GM18502 (cell line): ENCODE measurements around the gene NFE2L3.
"Not testable (repeated sequence)": the region's sequence is repeated elsewhere in the genome, so short reads cannot be mapped to it uniquely, and the experiment has no call there.

Experiments used
- ATAC-seq: cut with Tn5 transposase; IDR thresholded peaks from one replicate; pipeline ENCODE4 v1.9.1; 2021; ENCODE audit warnings: mild to moderate bottlenecking; ENCODE audit not compliant: unreplicated experiment, poor library complexity

NFE2L3 gene

DNA sequence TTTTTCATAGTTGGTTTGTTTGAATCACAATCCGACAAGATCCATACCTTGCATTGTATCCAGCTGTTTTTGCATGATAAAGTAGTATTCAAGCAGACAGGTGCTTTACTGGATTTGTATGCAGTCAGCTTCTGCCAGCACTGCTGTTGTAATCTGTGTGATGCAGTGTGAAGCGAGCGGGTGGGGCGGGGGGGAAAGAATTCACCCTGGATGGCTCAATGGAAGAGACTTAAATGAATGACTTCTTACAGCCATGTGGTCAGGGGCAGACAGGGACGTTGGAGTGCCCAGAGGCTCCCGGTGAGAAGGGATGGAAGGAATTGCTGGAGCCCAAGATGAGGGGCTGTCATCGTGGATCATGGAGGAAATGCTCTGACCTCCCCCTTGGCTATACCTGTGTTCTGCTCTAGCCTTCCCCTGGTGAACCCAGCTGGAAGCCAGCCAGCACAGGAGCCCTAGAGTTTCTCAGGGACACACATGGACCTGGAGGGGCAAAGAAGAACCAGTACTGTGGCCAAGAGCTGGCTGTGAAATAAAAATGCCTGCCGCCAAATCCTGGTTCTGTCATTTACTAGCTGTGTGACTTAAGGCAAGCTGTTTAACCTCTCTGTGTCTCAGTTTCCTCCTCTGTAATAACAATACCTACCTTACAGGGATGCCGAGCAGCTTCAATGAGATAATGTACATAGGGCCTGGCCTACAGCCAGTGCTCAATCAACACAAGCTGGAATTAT, 14.1 kb downstream of the NFE2L3 start:
- no peak for ATAC-seq

DNA sequence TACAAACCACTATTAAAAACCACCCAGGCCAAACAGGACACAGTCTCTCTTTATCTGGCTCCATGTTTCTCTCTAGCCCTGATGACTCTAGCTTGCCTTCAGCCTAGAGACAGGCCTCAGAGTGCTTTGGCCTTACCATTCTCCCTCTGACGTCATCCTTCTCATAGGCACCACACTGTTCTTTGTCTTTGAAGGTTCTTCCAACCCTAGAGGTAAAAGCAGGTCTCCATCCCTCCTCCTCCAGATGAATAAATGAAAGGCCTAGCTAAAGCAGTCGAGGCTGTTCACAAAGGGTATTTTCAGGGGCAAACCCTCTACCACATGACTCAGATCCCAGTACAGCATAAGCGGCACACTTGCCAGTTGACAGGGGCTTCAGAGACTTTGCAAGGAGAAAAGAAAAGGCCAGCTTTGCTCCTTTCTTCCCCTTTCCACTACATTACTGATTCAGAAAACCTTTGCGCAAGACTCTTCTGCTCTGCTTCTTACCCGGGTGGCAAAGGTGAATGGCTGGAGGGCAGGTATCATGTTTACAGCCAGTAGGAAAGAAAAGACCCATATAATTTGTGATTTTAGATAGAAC, 14.8 kb downstream of the NFE2L3 start:
- ATAC-seq, result peak; percentile 49

DNA sequence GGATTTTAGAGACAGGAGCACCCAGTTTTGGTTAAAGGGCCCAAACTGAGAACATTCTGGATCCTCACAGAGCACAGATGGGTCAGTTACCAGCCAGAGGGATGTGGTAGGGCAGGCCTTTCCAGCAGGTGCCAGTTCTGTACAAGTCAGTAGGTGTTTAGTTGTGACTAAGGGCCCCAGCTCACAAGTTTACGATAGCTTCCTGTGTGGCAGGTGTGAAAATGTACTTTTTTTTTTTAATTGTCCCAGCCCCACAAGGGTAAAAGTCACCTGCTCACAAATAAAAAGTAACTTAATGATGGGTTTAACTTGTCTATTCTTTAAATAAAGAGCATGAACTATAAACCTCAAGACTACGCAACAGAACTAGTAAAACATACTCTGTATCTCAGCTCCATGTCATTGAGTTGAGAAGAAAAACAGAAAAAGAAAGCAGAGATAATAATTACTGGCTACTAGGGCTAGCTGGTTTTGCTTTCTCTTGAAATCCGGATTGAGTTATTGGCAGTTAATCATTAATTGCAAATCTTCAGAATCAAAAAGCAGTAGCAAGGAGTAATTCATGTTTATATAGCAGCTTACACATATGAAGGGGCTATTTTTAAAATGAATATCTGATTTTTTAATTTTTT, 15.4 kb downstream of the NFE2L3 start:
- peak; percentile 83 for ATAC-seq

DNA sequence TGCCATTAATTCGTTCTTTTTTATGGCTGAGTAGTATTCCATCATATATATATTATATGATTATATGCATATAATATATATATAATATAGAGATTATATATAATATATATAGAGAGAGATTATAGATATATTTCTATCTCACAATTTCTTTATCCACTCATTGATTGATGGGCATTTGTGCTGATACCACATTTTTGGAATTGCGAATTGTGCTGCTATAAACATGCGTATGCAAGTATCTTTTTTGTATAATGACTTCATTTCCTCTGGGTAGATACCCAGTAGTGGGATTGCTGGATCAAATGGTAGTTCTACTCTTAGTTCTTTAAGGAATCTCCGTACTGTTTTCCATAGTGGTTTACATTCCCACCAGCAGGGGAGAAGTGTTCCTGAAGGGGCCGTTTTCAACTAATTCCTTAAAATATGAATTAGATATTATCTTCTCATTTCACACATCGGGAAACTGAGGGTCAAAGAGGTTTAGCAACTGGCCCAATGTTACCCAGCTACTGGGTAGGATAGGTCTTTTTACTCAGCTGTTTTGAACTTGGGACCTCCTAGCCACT, 16.5 kb downstream of the NFE2L3 start:
- no peak for ATAC-seq

DNA sequence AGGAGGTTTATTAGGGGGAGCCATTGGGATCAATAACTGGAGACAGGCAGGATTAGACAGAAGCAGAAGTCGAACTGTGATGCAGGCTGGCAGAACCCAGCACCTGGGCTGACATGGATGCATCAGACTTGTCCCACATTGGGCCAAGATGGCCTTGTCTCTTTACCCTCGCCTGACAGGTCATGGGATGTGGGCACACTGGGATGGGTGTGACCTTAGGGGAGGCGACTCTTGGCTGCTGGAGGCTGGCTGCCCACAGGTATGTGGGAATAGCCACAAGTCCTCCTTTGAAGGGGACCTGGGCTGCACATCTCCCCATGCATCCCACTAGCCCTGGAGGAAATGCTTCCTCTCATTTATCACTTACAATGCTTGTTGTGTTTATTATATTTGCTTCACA, 17.3 kb downstream of the NFE2L3 start:
- ATAC-seq, result no peak

GRCh38 chr7:26170663-26171062, 18.7 kb downstream of the NFE2L3 start:
- ATAC-seq, result no peak

GRCh38 chr7:26171601-26172000, 19.6 kb downstream of the NFE2L3 start:
- ATAC-seq, result no peak

- no peak for ATAC-seq
Measured at GRCh38 chr7:26172048-26172447, 20.1 kb downstream of the NFE2L3 start.

DNA sequence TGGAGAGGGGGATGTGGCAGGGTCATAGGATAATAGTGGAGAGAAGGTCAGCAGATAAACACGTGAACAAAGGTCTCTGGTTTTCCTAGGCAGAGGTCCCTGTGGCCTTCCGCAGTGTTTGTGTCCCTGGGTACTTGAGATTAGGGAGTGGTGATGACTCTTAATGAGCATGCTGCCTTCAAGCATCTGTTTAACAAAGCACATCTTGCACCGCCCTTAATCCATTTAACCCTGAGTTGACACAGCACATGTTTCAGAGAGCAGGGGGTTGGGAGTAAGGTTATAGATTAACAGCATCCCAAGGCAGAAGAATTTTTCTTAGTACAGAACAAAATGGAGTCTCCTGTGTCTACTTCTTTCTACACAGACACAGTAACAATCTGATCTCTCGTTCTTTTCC, 23.9 kb downstream of the NFE2L3 start:
- not testable (repeated sequence) for ATAC-seq

DNA sequence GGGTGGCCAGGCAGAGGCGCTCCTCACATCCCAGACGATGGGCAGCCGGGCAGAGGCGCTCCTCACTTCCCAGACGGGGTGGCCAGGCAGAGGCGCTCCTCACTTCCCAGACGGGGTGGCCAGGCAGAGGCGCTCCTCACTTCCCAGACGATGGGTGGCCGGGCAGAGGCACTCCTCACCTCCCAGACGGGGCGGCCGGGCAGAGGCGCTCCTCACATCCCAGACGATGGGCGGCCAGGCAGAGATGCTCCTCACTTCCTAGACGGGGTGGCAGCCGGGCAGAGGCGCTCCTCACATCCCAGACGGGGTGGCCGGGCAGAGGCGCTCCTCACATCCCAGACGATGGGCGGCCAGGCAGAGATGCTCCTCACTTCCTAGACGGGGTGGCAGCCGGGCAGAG, 24.7 kb downstream of the NFE2L3 start:
- ATAC-seq, result not testable (repeated sequence)

- ATAC-seq, result not testable (repeated sequence)
Measured at GRCh38 chr7:26177269-26177668, 25.3 kb downstream of the NFE2L3 start.

- ATAC-seq, result no peak
Measured at GRCh38 chr7:26178272-26178960, 26.4 kb downstream of the NFE2L3 start.

- no peak for ATAC-seq
Measured at GRCh38 chr7:26179422-26179821, 27.4 kb downstream of the NFE2L3 start.

- ATAC-seq, result no peak
Measured at GRCh38 chr7:26179826-26180497, 28.0 kb downstream of the NFE2L3 start.

GRCh38 chr7:26180792-26181198, 28.8 kb downstream of the NFE2L3 start:
- no peak for ATAC-seq

DNA sequence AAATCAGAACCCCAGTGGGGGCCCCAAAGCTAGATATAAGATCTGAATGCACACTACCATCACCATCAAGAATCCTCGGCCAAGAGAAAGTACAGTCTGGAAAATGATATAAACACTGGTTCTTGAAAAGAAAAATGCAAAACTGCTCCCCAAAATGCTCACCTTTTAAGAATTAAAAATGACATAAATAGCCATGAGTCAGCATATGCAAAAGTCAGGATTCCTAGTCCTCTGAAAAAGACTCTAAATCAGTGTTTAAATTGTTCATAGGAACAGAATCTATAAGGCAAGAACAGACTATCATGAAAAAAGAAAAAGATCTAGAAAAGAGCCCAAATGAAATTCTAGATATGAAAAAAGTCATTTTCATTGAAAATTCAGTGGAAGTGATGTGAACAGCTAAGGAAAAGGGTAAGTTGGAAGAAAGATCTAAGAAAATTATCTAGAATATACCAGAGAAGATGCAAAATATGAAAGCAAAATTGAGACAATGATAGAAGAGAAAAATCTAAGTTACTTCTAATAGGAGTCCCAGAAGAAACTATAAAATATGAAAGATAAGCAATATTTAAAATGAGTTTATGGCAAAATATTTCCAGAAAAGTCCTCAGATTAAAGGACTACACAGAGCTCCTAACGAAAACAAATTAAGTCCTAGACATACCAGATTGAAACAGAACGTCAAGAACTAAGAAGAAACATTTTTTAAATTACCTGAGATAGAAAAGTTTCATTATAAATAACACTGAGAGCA, 29.7 kb downstream of the NFE2L3 start:
- ATAC-seq, result no peak

- ATAC-seq, result no peak
Measured at GRCh38 chr7:26182283-26182682, 30.3 kb downstream of the NFE2L3 start.

DNA sequence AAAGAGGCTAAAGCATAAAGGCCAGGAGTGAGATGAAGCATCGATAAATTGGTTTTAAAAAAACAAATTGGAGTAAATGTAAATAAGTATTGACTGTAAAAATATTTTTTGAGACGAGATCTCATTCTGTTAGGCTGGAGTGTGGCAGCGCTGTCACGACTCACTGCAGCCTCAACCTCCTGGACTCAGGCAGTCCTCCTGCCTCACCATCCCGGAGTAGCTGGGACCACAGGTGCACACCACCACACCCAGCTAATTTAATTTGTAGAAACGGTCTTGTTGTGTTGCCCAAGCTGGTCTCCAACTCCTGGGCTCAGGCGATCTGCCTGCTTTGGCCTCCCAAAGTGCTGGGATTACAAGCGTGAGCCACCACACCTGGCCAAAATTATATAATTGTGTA, 30.7 kb downstream of the NFE2L3 start:
- ATAC-seq, result no peak

- no peak for ATAC-seq
Measured at GRCh38 chr7:26183545-26184280, 31.7 kb downstream of the NFE2L3 start.
